Skin of body (tissue), 2 donors: Measurements from ENCODE around the gene F2RL2. TPM values are rescaled to one million over a fixed set of nuclear protein-coding genes. Genes with fewer than 3 reads are reported as not detected.

ENCODE experiments used
- DNase-seq: peaks from one replicate; lab custom pipeline; 2025; lab: John Stamatoyannopoulos, UW
- total RNA-seq: library from RNA; depleted of rRNA; stranded (reverse); fragments of >200 nt; gene quantifications from one replicate; pipeline ENCODE4 v1.2.3, GENCODE V29; 2014

F2RL2 gene
- total RNA-seq = 12.3 TPM

- peak; percentile 47 for DNase-seq
These were observed at the start of gene F2RL2 for GRCh38 chr5:76622973-76623596. Gene F2RL2 (minus strand): TSS chr5:76623403. CDS start chr5:76623230, 173 bp downstream.

DNA sequence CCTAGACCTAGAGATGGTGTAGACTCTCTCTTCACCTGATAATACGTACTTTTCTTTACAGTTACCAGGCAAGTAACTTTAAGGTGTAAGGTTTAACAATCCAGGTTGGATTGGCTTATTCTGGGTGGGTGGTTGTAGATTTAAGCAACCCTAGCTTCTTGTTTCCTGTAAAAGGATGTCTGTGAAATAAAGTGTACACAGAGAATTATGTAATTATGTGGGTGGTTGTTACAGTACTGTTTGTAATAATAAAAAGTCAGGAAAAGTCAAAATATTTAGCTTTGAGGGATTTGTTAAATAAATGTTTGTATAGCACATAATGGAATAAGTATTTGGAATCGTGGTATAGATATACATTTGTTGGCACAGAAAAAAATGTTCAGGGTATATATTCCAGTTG, 49.0 kb upstream of the F2RL2 start:
- DNase-seq = no peak

DNA sequence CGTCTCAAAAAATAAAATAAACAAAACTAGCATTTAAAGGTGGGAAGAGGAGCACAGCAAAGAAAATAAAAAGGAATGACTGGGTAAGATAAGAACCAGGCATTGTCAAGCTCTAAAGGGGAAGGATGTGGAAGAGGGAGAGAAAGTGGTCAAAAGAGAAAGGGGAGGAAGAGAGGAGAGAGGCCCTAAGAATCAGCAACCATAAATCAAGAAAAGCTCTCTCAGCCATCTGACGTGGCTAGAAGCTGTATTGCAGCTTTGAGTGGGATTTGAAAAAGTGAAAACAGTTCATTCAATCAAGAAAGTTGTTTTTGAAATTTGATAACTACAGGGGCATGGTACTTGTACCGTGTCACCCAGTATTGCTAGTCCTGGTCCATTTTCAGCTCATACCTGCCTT, 47.3 kb upstream of the F2RL2 start:
- no peak for DNase-seq

DNA sequence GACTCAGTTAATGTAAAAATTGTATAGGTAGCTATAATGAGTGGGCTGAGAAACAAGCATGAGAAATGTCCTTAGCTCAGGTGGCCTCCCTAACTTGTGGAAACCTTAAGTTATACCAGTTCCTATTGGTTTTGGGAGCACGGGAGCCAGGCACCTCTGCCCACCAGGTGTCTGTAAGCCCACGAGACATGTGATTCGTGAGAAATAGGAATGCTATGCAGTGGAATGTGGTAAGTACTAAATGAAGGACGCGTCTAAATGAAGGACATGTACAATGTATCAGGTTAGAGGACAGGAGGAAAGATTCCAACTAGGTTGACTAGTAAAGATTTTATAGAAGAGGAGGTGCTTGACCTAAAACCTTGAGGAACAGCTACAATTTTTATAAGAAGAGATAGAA, 46.0 kb upstream of the F2RL2 start:
- no peak for DNase-seq

DNA sequence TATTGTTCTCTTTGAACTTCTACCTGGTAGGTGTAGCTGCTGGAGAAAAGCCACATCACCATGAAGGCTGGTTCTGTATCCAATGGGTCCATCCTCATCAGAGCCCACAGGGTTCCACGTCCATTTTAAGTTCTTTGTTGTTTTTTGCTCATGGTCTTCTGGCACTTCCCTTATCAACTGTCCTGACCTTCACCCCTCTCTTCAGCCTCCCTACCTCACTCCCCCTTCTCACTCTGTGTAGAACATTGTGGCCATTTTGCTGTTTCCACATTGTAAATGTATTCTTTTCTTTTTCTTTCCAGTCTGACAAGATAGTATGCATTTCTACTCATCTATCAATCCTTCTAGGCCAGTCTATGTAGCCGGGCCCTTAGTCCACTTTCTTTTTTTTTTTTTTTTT, 44.3 kb upstream of the F2RL2 start:
- DNase-seq = no peak

DNA sequence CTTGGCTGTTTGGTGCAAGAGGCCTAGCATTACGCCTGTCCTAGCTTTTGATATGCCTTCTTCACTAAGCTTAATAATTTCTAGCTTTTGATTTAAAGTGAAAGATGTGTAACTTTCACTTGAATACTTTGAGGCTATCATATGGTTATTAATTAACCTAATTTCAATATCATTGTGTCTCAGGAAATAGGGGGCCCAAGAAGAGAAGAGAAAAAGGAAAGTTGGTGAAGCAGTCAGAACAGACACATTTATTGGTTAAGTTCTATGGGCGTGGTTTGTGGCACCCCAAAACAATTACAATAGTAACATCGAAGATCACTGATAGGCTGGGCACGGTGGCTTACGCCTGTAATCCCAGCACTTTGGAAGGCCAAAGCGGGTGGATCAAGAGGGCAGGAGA, 40.9 kb upstream of the F2RL2 start:
- no peak for DNase-seq

DNA sequence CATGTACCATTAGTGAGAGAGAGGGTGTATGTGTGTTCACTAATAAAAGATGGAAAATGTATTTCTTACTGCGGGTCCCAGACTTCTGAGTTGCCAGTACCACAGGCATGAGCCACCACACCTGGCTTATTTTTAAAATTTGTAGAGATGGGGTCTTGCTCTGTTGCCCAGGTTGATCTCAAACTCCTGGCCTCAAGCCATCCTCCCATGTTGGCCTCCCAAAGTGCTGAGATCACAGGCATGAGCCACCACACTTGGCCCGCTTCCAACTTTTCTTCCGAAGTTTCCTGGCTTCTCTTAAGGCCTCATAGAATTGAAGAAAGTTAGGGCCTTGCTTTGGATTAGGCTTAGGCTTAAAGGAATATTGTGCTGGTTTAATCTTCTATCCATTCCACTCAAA, 40.4 kb upstream of the F2RL2 start:
- no peak for DNase-seq

DNA sequence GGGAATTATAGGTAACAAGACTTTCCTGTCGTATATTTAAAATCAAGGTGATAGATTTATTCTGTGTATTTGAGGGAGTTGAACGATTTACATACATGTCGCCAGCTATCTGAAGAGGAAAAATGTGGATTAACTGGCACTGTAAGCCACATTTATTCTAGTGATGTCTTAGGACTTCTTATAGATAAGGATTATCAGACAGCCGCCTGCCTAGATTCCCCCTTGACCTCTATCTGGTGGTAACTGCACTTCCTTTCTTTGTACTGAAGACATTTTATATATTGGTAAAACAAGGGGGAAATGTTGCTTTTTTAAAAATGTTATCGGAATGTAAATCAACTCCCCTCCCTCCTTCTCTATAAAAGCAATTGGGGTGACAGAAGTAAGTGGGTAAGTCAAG, 39.3 kb upstream of the F2RL2 start:
- no peak for DNase-seq

GRCh38 chr5:76660360-76660759, 37.2 kb upstream of the F2RL2 start:
- DNase-seq = peak; percentile 45

DNA sequence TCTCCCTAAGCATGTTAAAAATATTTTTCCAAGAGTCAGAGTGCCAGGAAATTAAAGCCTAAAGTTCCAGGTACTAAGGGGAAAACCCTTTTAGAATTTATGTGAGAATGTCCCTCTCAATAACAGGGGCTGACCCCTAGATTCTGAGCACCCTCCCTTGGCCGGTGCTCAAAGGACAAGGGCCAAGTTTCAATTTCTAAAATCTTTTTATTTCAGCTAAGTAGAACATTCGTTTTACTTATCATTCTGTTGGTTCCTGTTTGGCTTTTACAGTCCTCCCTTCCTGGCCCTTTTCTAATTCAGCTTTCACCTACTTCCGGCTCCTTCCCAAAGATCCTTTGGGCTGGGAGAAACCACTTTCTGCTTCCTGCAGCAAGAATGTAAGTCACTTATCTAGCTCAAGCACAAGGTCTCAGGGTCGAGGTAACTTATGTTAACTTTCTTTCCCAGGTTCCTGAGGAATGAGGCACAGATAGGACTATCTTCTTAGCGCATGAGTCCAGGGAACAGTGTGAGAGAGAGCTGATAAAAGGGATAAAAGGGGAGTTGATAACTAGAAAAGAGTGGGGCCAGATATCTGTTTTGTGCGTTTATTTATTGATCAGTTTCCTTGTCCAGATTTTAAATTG, 34.6 kb upstream of the F2RL2 start:
- no peak for DNase-seq

- DNase-seq = no peak
These were observed 33.9 kb upstream of the F2RL2 start for GRCh38 chr5:76657091-76657490.

DNA sequence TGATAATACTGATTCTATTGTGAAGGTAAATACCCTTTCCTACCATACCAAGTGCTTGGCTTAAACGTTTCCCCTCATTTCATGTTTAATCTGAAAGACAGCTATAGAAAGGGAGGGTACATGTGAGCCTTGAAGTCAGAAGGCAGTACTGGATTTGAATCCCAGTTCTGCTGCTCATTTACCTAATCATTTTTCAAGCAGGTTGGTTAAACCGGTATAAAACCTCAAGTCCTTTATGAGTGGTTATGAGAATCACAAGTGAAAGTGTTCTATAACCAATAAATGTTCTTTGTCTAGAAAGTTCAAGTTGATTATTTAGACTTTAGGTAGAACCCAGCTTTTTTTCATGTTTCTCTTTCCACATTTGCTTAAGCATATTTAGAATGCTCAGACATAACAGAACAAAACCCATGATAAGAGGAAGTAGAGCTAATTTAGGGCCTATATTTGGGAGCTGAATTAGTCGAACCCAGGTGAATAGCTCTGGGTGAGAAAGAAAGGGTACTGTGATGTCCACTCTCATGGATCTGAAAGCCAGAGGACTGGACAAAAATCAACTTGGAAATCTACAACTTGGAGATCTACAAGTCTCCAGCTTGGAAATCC, 29.7 kb upstream of the F2RL2 start:
- DNase-seq = no peak

DNA sequence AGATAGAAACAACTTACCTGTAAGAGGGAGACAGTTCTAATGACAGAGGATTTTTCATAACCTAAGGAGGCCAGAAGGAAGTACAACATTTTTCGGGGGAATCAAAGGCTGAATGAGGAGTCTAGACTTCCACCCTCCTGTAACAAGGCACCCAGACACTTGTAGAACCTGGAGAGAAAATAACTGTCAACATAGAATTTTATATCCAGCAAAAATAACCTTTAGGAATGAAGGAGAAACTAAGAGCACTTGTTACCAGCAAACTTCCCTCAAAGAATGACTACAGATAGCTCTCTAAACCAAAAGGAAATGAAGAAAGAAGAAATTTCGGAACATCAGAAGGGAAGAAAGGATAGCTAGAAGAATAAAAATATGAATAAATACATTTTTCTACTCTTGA, 25.9 kb upstream of the F2RL2 start:
- DNase-seq = no peak

- no peak for DNase-seq
These were observed 20.2 kb upstream of the F2RL2 start for GRCh38 chr5:76643371-76643770.

GRCh38 chr5:76642390-76643040, 19.3 kb upstream of the F2RL2 start:
- DNase-seq = no peak

GRCh38 chr5:76641514-76642120, 18.4 kb upstream of the F2RL2 start:
- peak; percentile 44 for DNase-seq

- DNase-seq = no peak
These were observed 15.3 kb upstream of the F2RL2 start for GRCh38 chr5:76638479-76638878.

DNA sequence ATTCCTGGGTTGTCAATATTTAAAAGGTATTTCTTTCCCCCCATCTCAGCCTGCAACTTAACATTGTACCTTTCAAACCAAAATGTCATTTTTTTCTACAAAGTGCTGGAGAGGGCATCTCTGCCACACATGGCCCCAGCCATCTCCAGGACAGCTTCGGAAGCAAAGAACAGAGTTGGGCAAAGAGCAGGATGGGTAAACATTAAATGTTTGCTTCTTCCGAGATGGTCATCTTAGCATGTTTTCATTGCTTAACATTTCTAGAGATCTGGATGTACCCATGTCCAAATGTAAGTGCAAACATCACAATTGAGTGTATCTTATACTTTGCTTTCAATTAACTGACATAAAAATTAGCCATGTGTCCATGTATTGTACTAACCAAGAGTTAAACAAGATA, 14.3 kb upstream of the F2RL2 start:
- DNase-seq = no peak

DNA sequence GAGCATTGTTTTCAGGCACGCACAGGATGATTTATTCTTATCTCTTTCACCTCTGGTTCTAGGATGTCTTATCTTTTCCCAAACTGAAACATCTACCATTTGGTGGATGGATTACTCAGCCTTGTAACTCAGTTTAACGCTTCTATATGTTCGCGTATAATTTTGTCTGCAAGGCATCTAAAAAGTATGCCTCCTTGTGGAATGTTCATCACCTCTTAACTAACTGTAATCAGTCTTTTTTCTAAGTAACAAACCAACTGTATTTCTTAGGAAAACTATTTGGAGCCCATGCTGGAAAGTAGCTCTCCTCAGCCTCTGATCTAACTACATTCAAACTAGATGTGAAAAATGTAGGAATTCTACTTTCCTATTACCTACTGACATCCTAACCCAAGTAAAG, 11.5 kb upstream of the F2RL2 start:
- no peak for DNase-seq

GRCh38 chr5:76626738-76627137, 3.5 kb upstream of the F2RL2 start:
- DNase-seq = no peak

- DNase-seq = no peak
These were observed 2.0 kb upstream of the F2RL2 start for GRCh38 chr5:76625087-76625815.

- peak; percentile 42 for DNase-seq
These were observed 1.1 kb downstream of the F2RL2 start for GRCh38 chr5:76622076-76622475.
